Endothelial cell of umbilical vein (primary cell): Measurements from ENCODE around the gene CAMTA1.
"Not testable (repeated sequence)": the region's sequence is repeated elsewhere in the genome, so short reads cannot be mapped to it uniquely, and the experiment has no call there.

Experiments
- EZH2 ChIP-seq: IDR thresholded peaks from 2 replicates; pipeline ENCODE4 v1.6.1; 2012; ENCODE audit warnings: borderline replicate concordance, low read depth, mild to moderate bottlenecking, moderate library complexity, low read length, inconsistent platforms; ENCODE audit not compliant: severe bottlenecking
- FOS ChIP-seq: IDR thresholded peaks from 2 replicates; pipeline ENCODE4 v1.6.1; 2011; ENCODE audit warnings: mild to moderate bottlenecking, low read length, moderate library complexity, borderline replicate concordance; ENCODE audit not compliant: insufficient read depth
- GATA2 ChIP-seq: IDR thresholded peaks from 2 replicates; pipeline ENCODE4 v1.7.0; 2011; ENCODE audit warnings: low read depth, mild to moderate bottlenecking, moderate library complexity, mixed read lengths, low read length; ENCODE audit not compliant: insufficient read length, insufficient read depth
- JUN ChIP-seq: IDR thresholded peaks from 2 replicates; pipeline ENCODE4 v1.6.1; 2011; ENCODE audit warnings: borderline replicate concordance, low read depth; ENCODE audit not compliant: insufficient read length, insufficient read depth
- MYC ChIP-seq: IDR thresholded peaks from one replicate; pipeline ENCODE4 v1.6.1; 2011; ENCODE audit warnings: mild to moderate bottlenecking, low read depth, low read length
- POLR2A ChIP-seq: IDR thresholded peaks from 2 replicates; pipeline ENCODE4 v1.6.1; 2012; ENCODE audit warnings: low read depth, mild to moderate bottlenecking, control low read depth, low read length
- POLR2AphosphoS5 ChIP-seq: IDR thresholded peaks from 2 replicates; pipeline ENCODE4 v1.6.1; 2012; ENCODE audit warnings: low read depth, mild to moderate bottlenecking, control low read depth, low read length, moderate library complexity; ENCODE audit not compliant: insufficient read depth
- TF ChIP-seq, protein P1 (sequence below), 2 donors: IDR thresholded peaks; 1 replicate in 1 of 2; 2 replicates in 1 of 2; pipeline ENCODE4 v1.5.1; 2011; ENCODE audit warnings: low read length in 2 of 2, mild to moderate bottlenecking in 2 of 2, moderate library complexity in 2 of 2, control low read depth in 1 of 2, inconsistent platforms in 1 of 2, low read depth in 1 of 2; ENCODE audit not compliant: insufficient read depth in 1 of 2; ENCODE audit errors: extremely low read depth in 1 of 2
- TF ChIP-seq, protein P2 (sequence below): IDR thresholded peaks from 2 replicates; pipeline ENCODE4 v1.6.1; 2011; ENCODE audit not compliant: insufficient read depth, insufficient read length

DNA sequence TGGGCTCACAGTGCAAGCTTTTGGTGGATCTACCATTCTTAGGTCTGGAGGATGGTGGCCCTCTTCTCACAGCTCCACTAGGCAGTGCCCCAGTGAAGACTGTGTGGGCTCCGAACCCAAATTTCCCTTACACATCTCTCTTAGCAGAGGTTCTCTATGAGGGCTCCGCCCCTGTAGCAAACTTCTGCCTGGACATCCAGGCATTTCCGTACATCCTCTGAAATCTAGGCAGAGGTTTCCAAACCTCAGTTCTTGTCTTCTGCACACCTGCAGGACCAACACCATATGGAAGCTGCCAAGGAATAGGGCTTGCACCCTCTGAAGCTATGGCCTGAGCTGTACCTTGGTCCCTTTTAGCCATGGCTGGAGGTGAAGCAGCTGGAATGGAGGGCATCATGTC, 1005.8 kb downstream of the CAMTA1 start:
- not testable (repeated sequence) for TF ChIP-seq EZH2, POLR2A, JUN, POLR2AphosphoS5, FOS, GATA2, MYC
- TF ChIP-seq, protein P1, sequence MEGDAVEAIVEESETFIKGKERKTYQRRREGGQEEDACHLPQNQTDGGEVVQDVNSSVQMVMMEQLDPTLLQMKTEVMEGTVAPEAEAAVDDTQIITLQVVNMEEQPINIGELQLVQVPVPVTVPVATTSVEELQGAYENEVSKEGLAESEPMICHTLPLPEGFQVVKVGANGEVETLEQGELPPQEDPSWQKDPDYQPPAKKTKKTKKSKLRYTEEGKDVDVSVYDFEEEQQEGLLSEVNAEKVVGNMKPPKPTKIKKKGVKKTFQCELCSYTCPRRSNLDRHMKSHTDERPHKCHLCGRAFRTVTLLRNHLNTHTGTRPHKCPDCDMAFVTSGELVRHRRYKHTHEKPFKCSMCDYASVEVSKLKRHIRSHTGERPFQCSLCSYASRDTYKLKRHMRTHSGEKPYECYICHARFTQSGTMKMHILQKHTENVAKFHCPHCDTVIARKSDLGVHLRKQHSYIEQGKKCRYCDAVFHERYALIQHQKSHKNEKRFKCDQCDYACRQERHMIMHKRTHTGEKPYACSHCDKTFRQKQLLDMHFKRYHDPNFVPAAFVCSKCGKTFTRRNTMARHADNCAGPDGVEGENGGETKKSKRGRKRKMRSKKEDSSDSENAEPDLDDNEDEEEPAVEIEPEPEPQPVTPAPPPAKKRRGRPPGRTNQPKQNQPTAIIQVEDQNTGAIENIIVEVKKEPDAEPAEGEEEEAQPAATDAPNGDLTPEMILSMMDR (IDR thresholded peaks at IDR 0.05; ENCODE audit: extremely low read depth in 1 of 2, insufficient read depth in 1 of 2, low read depth in 1 of 2, low read length in 2 of 2), result not testable (repeated sequence)
- TF ChIP-seq, protein P2, sequence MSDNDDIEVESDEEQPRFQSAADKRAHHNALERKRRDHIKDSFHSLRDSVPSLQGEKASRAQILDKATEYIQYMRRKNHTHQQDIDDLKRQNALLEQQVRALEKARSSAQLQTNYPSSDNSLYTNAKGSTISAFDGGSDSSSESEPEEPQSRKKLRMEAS, result not testable (repeated sequence)
